ENCODE data around the gene MCEMP1. TPM values are rescaled to one million over a fixed set of nuclear protein-coding genes. Genes with fewer than 3 reads are reported as not detected.

Gene MCEMP1
- total and polyA plus RNA-seq, 2 of the 13 experiments (the other 11 are each of a cell fraction or from before 2014, with no cell fraction given), result not detected

GRCh38 chr19:7680606-7681339, 3.9 kb downstream of the MCEMP1 start, which contains the start of gene TRAPPC5 (continued):
- TF ChIP-seq AGO1 (IDR thresholded peaks at IDR 0.05; ENCODE audit: low read depth, low read length, poor library complexity, severe bottlenecking) (peak; percentile 38), ZBTB1 (CRISPR knock-in tag; IDR thresholded peaks at IDR 0.05; ENCODE audit: borderline replicate concordance) (no peak), ZSCAN12 (CRISPR knock-in tag; IDR thresholded peaks at IDR 0.05) (no peak), TEAD3 (CRISPR knock-in tag; optimal IDR thresholded peaks at IDR 0.05; ENCODE audit: borderline replicate concordance) (no peak), HNRNPL (IDR thresholded peaks at IDR 0.05; ENCODE audit: low read depth, low read length) (no peak), ZBTB7A (CRISPR knock-in tag; IDR thresholded peaks at IDR 0.05) (peak; percentile 95), HNRNPK (IDR thresholded peaks at IDR 0.05; ENCODE audit: low read depth, low read length, poor library complexity, severe bottlenecking) (no peak), PCBP1 (IDR thresholded peaks at IDR 0.05; ENCODE audit: borderline replicate concordance, low read depth, low read length) (no peak), SMC3 (IDR thresholded peaks at IDR 0.05; ENCODE audit: low read length) (no peak; the same call in 1 of the 2 replicates), RFX1 (IDR thresholded peaks at IDR 0.05) (no peak), ZNF841 (CRISPR knock-in tag; IDR thresholded peaks at IDR 0.05; ENCODE audit: borderline replicate concordance) (no peak), JARID2 (CRISPR knock-in tag; IDR thresholded peaks at IDR 0.05; ENCODE audit: insufficient replicate concordance) (no peak), ZNF501 (CRISPR knock-in tag; IDR thresholded peaks at IDR 0.05) (peak; percentile 56; the same call in 1 of the 2 replicates), ARNTL (CRISPR knock-in tag; IDR thresholded peaks at IDR 0.05) (peak; percentile 24; the same call in 1 of the 2 replicates), SMARCC2 (IDR thresholded peaks at IDR 0.05) (no peak), PBX2 (CRISPR knock-in tag; IDR thresholded peaks at IDR 0.05) (no peak), ZNF713 (CRISPR knock-in tag; IDR thresholded peaks at IDR 0.05) (no peak), GPN1 (CRISPR knock-in tag; IDR thresholded peaks at IDR 0.05; ENCODE audit: borderline replicate concordance) (no peak), CREM (IDR thresholded peaks at IDR 0.05) (no peak), CREM (CRISPR knock-in tag; IDR thresholded peaks at IDR 0.05) (no peak)
- TF ChIP-seq, protein P1, sequence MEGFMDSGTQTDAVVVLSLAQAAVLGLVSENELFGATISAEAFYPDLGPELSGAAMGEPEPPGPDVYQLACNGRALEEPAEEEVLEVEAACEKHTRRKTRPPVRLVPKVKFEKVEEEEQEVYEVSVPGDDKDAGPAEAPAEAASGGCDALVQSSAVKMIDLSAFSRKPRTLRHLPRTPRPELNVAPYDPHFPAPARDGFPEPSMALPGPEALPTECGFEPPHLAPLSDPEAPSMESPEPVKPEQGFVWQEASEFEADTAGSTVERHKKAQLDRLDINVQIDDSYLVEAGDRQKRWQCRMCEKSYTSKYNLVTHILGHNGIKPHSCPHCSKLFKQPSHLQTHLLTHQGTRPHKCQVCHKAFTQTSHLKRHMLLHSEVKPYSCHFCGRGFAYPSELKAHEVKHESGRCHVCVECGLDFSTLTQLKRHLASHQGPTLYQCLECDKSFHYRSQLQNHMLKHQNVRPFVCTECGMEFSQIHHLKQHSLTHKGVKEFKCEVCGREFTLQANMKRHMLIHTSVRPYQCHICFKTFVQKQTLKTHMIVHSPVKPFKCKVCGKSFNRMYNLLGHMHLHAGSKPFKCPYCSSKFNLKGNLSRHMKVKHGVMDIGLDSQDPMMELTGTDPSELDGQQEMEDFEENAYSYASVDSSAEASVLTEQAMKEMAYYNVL (CRISPR knock-in tag; IDR thresholded peaks at IDR 0.05; ENCODE audit: borderline replicate concordance), result 0 out of 2 replicates have a peak, but pooled peaks have one; percentile 6
- TF ChIP-seq, protein P2, sequence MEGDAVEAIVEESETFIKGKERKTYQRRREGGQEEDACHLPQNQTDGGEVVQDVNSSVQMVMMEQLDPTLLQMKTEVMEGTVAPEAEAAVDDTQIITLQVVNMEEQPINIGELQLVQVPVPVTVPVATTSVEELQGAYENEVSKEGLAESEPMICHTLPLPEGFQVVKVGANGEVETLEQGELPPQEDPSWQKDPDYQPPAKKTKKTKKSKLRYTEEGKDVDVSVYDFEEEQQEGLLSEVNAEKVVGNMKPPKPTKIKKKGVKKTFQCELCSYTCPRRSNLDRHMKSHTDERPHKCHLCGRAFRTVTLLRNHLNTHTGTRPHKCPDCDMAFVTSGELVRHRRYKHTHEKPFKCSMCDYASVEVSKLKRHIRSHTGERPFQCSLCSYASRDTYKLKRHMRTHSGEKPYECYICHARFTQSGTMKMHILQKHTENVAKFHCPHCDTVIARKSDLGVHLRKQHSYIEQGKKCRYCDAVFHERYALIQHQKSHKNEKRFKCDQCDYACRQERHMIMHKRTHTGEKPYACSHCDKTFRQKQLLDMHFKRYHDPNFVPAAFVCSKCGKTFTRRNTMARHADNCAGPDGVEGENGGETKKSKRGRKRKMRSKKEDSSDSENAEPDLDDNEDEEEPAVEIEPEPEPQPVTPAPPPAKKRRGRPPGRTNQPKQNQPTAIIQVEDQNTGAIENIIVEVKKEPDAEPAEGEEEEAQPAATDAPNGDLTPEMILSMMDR (CRISPR knock-in tag; IDR thresholded peaks at IDR 0.05), result peak; percentile 90
- TF ChIP-seq, protein P3, sequence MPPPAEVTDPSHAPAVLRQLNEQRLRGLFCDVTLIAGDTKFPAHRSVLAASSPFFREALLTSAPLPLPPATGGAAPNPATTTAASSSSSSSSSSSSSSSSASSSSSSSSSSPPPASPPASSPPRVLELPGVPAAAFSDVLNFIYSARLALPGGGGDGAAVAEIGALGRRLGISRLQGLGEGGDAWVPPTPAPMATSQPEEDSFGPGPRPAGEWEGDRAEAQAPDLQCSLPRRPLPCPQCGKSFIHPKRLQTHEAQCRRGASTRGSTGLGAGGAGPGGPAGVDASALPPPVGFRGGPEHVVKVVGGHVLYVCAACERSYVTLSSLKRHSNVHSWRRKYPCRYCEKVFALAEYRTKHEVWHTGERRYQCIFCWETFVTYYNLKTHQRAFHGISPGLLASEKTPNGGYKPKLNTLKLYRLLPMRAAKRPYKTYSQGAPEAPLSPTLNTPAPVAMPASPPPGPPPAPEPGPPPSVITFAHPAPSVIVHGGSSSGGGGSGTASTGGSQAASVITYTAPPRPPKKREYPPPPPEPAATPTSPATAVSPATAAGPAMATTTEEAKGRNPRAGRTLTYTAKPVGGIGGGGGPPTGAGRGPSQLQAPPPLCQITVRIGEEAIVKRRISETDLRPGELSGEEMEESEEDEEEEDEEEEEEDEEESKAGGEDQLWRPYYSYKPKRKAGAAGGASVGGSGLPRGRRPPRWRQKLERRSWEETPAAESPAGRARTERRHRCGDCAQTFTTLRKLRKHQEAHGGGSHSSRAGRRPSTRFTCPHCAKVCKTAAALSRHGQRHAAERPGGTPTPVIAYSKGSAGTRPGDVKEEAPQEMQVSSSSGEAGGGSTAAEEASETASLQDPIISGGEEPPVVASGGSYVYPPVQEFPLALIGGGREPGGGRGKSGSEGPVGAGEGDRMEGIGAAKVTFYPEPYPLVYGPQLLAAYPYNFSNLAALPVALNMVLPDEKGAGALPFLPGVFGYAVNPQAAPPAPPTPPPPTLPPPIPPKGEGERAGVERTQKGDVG (CRISPR knock-in tag; IDR thresholded peaks at IDR 0.05; ENCODE audit: borderline replicate concordance), result no peak; the same call in 1 of the 2 replicates

Measured in HepG2 (cell line).